ENCODE measurements around the gene EML4. TPM values are rescaled to one million over a fixed set of nuclear protein-coding genes. Genes with fewer than 3 reads are reported as not detected.

EML4 gene
- total RNA-seq, 1 donor = 88.1 TPM

- H3K4me3 ChIP-seq (ENCODE audit: low read depth, low read length) = no peak overlapping the region
- DNase-seq (ENCODE audit: low read depth) = peak; percentile 54
- no peak for TF ChIP-seq CTCF (IDR thresholded peaks at IDR 0.05; ENCODE audit: insufficient read depth, low read depth, low read length)
These were observed 198.7 kb downstream of the EML4 start for GRCh38 chr2:42367835-42368234.

- no peak for DNase-seq (ENCODE audit: low read depth)
- TF ChIP-seq CTCF (IDR thresholded peaks at IDR 0.05; ENCODE audit: insufficient read depth, low read depth, low read length) = no peak
- H3K4me3 ChIP-seq (ENCODE audit: low read depth, low read length) = no peak overlapping the region
These were observed 199.8 kb downstream of the EML4 start for GRCh38 chr2:42368817-42369531.

- H3K4me3 ChIP-seq (ENCODE audit: low read depth, low read length) = no peak overlapping the region
- no peak for DNase-seq (ENCODE audit: low read depth)
- no peak for TF ChIP-seq CTCF (IDR thresholded peaks at IDR 0.05; ENCODE audit: insufficient read depth, low read depth, low read length)
These were observed 200.5 kb downstream of the EML4 start for GRCh38 chr2:42369532-42370229.

GRCh38 chr2:42371611-42372473, 202.7 kb downstream of the EML4 start:
- DNase-seq (ENCODE audit: low read depth) = peak; percentile 63
- no peak overlapping the region for H3K4me3 ChIP-seq (ENCODE audit: low read depth, low read length)
- TF ChIP-seq CTCF (IDR thresholded peaks at IDR 0.05; ENCODE audit: insufficient read depth, low read depth, low read length) = no peak

- no peak for TF ChIP-seq CTCF (IDR thresholded peaks at IDR 0.05; ENCODE audit: insufficient read depth, low read depth, low read length)
- DNase-seq (ENCODE audit: low read depth) = no peak
- no peak overlapping the region for H3K4me3 ChIP-seq (ENCODE audit: low read depth, low read length)
These were observed 203.5 kb downstream of the EML4 start for GRCh38 chr2:42372474-42373200.

- TF ChIP-seq CTCF (IDR thresholded peaks at IDR 0.05; ENCODE audit: insufficient read depth, low read depth, low read length) = no peak
- no peak overlapping the region for H3K4me3 ChIP-seq (ENCODE audit: low read depth, low read length)
- no peak for DNase-seq (ENCODE audit: low read depth)
These were observed 207.6 kb downstream of the EML4 start for GRCh38 chr2:42376758-42377157.
